IMR-90 (cell line): ENCODE measurements around the gene NXPH2. TPM values are rescaled to one million over a fixed set of nuclear protein-coding genes. Genes with fewer than 3 reads are reported as not detected.
"Not testable (repeated sequence)": the region's sequence is repeated elsewhere in the genome, so short reads cannot be mapped to it uniquely, and the experiment has no call there.

Source experiments
- ATAC-seq: fragments of 200-7000 bp; cut with Tn5 transposase; 2 replicates; pipeline ENCODE4 v1.9.1; 2020; ENCODE audit warnings: low read depth, mild to moderate bottlenecking, moderate library complexity
- BruUV-seq: library from RNA; stranded (reverse); fragments of 400-500 nt; replicated peaks from 2 replicates; lab custom pipeline; 2021; lab: Mats Ljungman, UMichigan
- CTCF ChIA-PET: fragments of 300-600 bp; formaldehyde crosslinking; extraction: SDS; loops from one replicate; lab custom pipeline; 2021; ENCODE audit warnings: antibody characterized with exemption; lab: Yijun Ruan, JAX
- POLR2A ChIA-PET: fragments of 300-600 bp; sonication (Branson Sonifier 250); formaldehyde crosslinking; loops from one replicate; lab custom pipeline; 2022; ENCODE audit warnings: antibody characterized with exemption; ENCODE audit not compliant: unreplicated experiment; lab: Charles Lee
- DNase-seq: peaks from one replicate; pipeline ENCODE4 v3.0.0; 2013
- H2AFZ ChIP-seq: replicated peaks from 2 replicates; pipeline ENCODE3; 2013; ENCODE audit warnings: low read length, mild to moderate bottlenecking; ENCODE audit not compliant: poor library complexity
- H2AK5ac ChIP-seq: 2 replicates; pipeline ENCODE4 v1.6.1; 2013; ENCODE audit warnings: low read depth, low read length, inconsistent platforms
- H2AK9ac ChIP-seq: replicated peaks from 2 replicates; pipeline ENCODE3; 2013; ENCODE audit warnings: mild to moderate bottlenecking, low read depth, low read length, moderate library complexity; ENCODE audit not compliant: poor library complexity
- H2BK120ac ChIP-seq: 2 replicates; pipeline ENCODE4 v1.6.1; 2013; ENCODE audit warnings: low read depth, low read length, inconsistent platforms
- H2BK15ac ChIP-seq: 3 replicates; pipeline ENCODE4 v1.6.1; 2013; ENCODE audit warnings: low read depth, low read length, inconsistent platforms
- H2BK20ac ChIP-seq: 2 replicates; pipeline ENCODE4 v1.6.1; 2013; ENCODE audit warnings: low read depth, mild to moderate bottlenecking, inconsistent platforms, low read length, moderate library complexity
- H2BK5ac ChIP-seq: 2 replicates; pipeline ENCODE4 v1.6.1; 2013; ENCODE audit warnings: mild to moderate bottlenecking, low read depth, low read length, inconsistent platforms; ENCODE audit not compliant: poor library complexity, severe bottlenecking
- H3K14ac ChIP-seq: replicated peaks from 2 replicates; pipeline ENCODE4 v1.6.1; 2013; ENCODE audit warnings: low read depth, low read length, inconsistent platforms
- H3K18ac ChIP-seq: 2 replicates; pipeline ENCODE4 v1.6.1; 2013; ENCODE audit warnings: low read depth, low read length, control low read depth
- H3K23ac ChIP-seq: 2 replicates; pipeline ENCODE4 v1.6.1; 2013; ENCODE audit warnings: low read depth, low read length, inconsistent platforms
- H3K27ac ChIP-seq: 2 replicates; pipeline ENCODE4 v1.5.1; 2013; ENCODE audit warnings: mild to moderate bottlenecking, control low read depth, low read length; ENCODE audit not compliant: insufficient read depth
- H3K27me3 ChIP-seq: 2 replicates; pipeline ENCODE4 v1.6.1; 2013; ENCODE audit warnings: low read length; ENCODE audit not compliant: control insufficient read depth, insufficient read depth
- H3K36me3 ChIP-seq: 2 replicates; pipeline ENCODE4 v1.6.1; 2013; ENCODE audit warnings: low read length, mixed read lengths; ENCODE audit not compliant: control insufficient read depth, insufficient read depth
- H3K4ac ChIP-seq: 2 replicates; pipeline ENCODE4 v1.6.1; 2013; ENCODE audit warnings: low read depth, low read length, inconsistent platforms
- H3K4me1 ChIP-seq: 2 replicates; pipeline ENCODE4 v1.6.1; 2013; ENCODE audit warnings: low read length, mixed read lengths; ENCODE audit not compliant: control insufficient read depth, insufficient read depth
- H3K4me2 ChIP-seq: 2 replicates; pipeline ENCODE4 v1.6.1; 2013; ENCODE audit warnings: low read depth, mild to moderate bottlenecking, control low read depth, low read length, moderate library complexity
- H3K4me3 ChIP-seq: 2 replicates; pipeline ENCODE4 v1.5.1; 2013; ENCODE audit warnings: low read depth, mild to moderate bottlenecking, control low read depth, low read length, moderate library complexity; ENCODE audit not compliant: insufficient read depth
- H3K56ac ChIP-seq: 2 replicates; pipeline ENCODE4 v1.6.1; 2013; ENCODE audit warnings: low read length, inconsistent platforms; ENCODE audit not compliant: insufficient read depth; ENCODE audit errors: extremely low read depth
- H3K79me1 ChIP-seq, 2 experiments: 2 replicates each; pipeline ENCODE4 v1.6.1; 2013; ENCODE audit warnings: low read length in 2 of 2, inconsistent platforms in 1 of 2, low read depth in 1 of 2
- H3K9ac ChIP-seq: 2 replicates; pipeline ENCODE4 v1.6.1; 2013; ENCODE audit warnings: low read depth, low read length, control low read depth
- H3K9me1 ChIP-seq: 2 replicates; pipeline ENCODE4 v1.6.1; 2013; ENCODE audit warnings: low read length, inconsistent platforms; ENCODE audit not compliant: insufficient read depth
- H3K9me3 ChIP-seq: 2 replicates; pipeline ENCODE4 v1.6.1; 2013; ENCODE audit warnings: low read length; ENCODE audit not compliant: control insufficient read depth, insufficient read depth
- H4K20me1 ChIP-seq: 2 replicates; pipeline ENCODE4 v1.6.1; 2013; ENCODE audit warnings: low read length, inconsistent platforms; ENCODE audit not compliant: insufficient read depth
- H4K5ac ChIP-seq: 2 replicates; pipeline ENCODE4 v1.6.1; 2013; ENCODE audit warnings: mild to moderate bottlenecking, low read depth, low read length, control low read depth
- H4K8ac ChIP-seq, 2 experiments: 2 replicates each; pipeline ENCODE4 v1.6.1; 2013; ENCODE audit warnings: low read depth in 2 of 2, low read length in 2 of 2, control low read depth in 1 of 2, inconsistent platforms in 1 of 2
- H4K91ac ChIP-seq: 2 replicates; pipeline ENCODE4 v1.6.1; 2013; ENCODE audit warnings: low read depth, low read length, inconsistent platforms; ENCODE audit not compliant: insufficient read depth
- BHLHE40 ChIP-seq: fragments of 150-350 bp; IDR thresholded peaks from 2 replicates; pipeline ENCODE4 v1.6.1; 2016; ENCODE audit warnings: mild to moderate bottlenecking, low read depth, low read length
- CEBPB ChIP-seq: IDR thresholded peaks from 2 replicates; pipeline ENCODE4 v1.6.1; 2012; ENCODE audit warnings: low read depth, low read length, improper control_type of control experiment
- MAZ ChIP-seq: IDR thresholded peaks from 2 replicates; pipeline ENCODE4 v1.6.1; 2012; ENCODE audit warnings: low read depth, mild to moderate bottlenecking, low read length, improper control_type of control experiment, moderate library complexity, borderline replicate concordance
- MXI1 ChIP-seq: IDR thresholded peaks from 2 replicates; pipeline ENCODE4 v1.6.1; 2012; ENCODE audit warnings: low read depth, mild to moderate bottlenecking, low read length, moderate library complexity, borderline replicate concordance
- POLR2A ChIP-seq: IDR thresholded peaks from 2 replicates; pipeline ENCODE4 v1.6.1; 2012; ENCODE audit warnings: mild to moderate bottlenecking, low read depth, low read length
- RAD21 ChIP-seq: IDR thresholded peaks from 2 replicates; pipeline ENCODE4 v1.6.1; 2012; ENCODE audit warnings: low read length, improper control_type of control experiment
- RCOR1 ChIP-seq: IDR thresholded peaks from 2 replicates; pipeline ENCODE4 v1.6.1; 2012; ENCODE audit warnings: mild to moderate bottlenecking, low read length, improper control_type of control experiment; ENCODE audit not compliant: insufficient replicate concordance
- RFX5 ChIP-seq: IDR thresholded peaks from 2 replicates; pipeline ENCODE4 v1.8.0; 2012; ENCODE audit warnings: low read depth, mild to moderate bottlenecking, low read length, moderate library complexity
- SMC3 ChIP-seq: fragments of 150-350 bp; IDR thresholded peaks from 2 replicates; pipeline ENCODE4 v1.6.1; 2016; ENCODE audit warnings: low read depth, mild to moderate bottlenecking, antibody characterized with exemption, low read length, moderate library complexity
- WGBS, 2 experiments: methylation state at CpG; one replicate each; pipeline versions ENCODE4 v1.1.5 to v1.1.7; 2013; ENCODE audit warnings: missing lambda C conversion rate in 2 of 2; ENCODE audit not compliant: insufficient read length in 1 of 2; ENCODE audit errors: extremely low coverage in 2 of 2; 5-methylcytosine and 5-hydroxymethylcytosine counted together
- dilution Hi-C: fragments of 300-500 bp; cut with HindIII; formaldehyde crosslinking; loops from one replicate; pipeline ENCODE4 v1.14.3; 2018; ENCODE audit warnings: low sequenced_read_pairs; ENCODE audit not compliant: unreplicated experiment
- in situ Hi-C: fragments of 300-500 bp; cut with MboI; formaldehyde crosslinking; loops from 3 replicates; pipeline ENCODE4 v1.14.3; 2019; ENCODE audit warnings: low sequenced_read_pairs, inconsistent platforms, mixed read lengths
- intact Hi-C: fragments of 100-400 bp; cut with micrococcal nuclease; formaldehyde crosslinking; loops from 2 replicates; pipeline ENCODE4 v1.10.0; 2022
- polyA plus RNA-seq, 3 experiments: library from polyadenylated mRNA; depleted of rRNA; stranded (reverse); fragments of >200 nt; gene quantifications; 2 replicates each; pipeline ENCODE4 v1.2.3, GENCODE V29; 2012; ENCODE audit warnings: low replicate concordance in 1 of 3
- total RNA-seq: library from RNA; depleted of rRNA; stranded (reverse); fragments of >200 nt; gene quantifications from 2 replicates; pipeline ENCODE4 v1.2.3, GENCODE V29; 2012
- TF ChIP-seq, protein P1 (sequence below): fragments of 150-350 bp; IDR thresholded peaks from 2 replicates; pipeline ENCODE4 v1.6.1; 2017; ENCODE audit warnings: mild to moderate bottlenecking, antibody characterized with exemption, low read length, low read depth

NXPH2 gene
- total and polyA plus RNA-seq, 2 of the 4 experiments (the other 2 are of a cell fraction), result not detected

DNA sequence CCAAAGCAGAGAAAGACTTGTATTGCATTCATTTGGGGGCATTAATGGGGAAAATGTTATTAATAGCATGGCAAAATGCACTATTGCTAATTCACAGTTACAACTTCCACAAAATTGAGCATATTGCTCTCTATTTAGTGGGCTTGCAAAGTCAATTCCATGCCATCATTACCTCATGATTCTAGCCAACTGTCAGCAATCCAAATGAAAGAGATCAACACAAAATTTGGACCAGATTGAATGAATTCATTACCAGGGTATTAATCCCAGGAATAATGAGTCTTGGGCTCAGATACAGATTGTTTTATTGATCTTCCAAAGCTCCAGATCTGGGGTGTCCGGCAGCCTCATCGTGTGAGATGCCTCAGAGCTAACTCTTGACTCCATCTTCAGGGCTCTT is 38.3 kb downstream of the NXPH2 start:
- no peak for DNase-seq
- no TSS peak for BruUV-seq
- Histone ChIP-seq H3K27ac (no peak overlapping the region), H2AK5ac (no peak overlapping the region), H3K79me1 (no peaks in the 10 kb centered on the region), H3K9me1 (no peaks in the 10 kb centered on the region), H2AFZ (no peak overlapping the region), H3K14ac (no peak overlapping the region), H2BK15ac (no peak overlapping the region), H2AK9ac (no peak overlapping the region), H4K8ac (no peak overlapping the region), H2BK5ac (no peak overlapping the region), H3K9ac (no peak overlapping the region), H3K4me2 (no peak overlapping the region), H3K27me3 (no peaks in the 10 kb centered on the region), H3K36me3 (no peaks in the 10 kb centered on the region), H4K5ac (no peak overlapping the region), H3K4ac (no peak overlapping the region), H4K91ac (no peak overlapping the region), H4K20me1 (no peaks in the 10 kb centered on the region), H3K9me3 (no peaks in the 10 kb centered on the region), H3K56ac (no peak overlapping the region), H3K18ac (no peak overlapping the region), H2BK120ac (no peak overlapping the region), H3K23ac (no peak overlapping the region), H2BK20ac (no peak overlapping the region), H3K4me3 (no peak overlapping the region), H3K4me1 (no peaks in the 10 kb centered on the region)
- TF ChIP-seq MAZ (no peak), RCOR1 (no peak), RAD21 (no peak), RFX5 (no peak), SMC3 (no peak), CEBPB (no peak), BHLHE40 (no peak), MXI1 (no peak), POLR2A (no peak)
- TF ChIP-seq, protein P1, sequence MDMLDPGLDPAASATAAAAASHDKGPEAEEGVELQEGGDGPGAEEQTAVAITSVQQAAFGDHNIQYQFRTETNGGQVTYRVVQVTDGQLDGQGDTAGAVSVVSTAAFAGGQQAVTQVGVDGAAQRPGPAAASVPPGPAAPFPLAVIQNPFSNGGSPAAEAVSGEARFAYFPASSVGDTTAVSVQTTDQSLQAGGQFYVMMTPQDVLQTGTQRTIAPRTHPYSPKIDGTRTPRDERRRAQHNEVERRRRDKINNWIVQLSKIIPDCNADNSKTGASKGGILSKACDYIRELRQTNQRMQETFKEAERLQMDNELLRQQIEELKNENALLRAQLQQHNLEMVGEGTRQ, result no peak
- ChIA-PET CTCF (no interaction called here), POLR2A (no interaction called here)
- no CpG with 5 or more reads among the region's 2 CpGs for WGBS, 2 experiments
- ATAC-seq, result no peak
- intact Hi-C loops, result no loop called here
- in situ Hi-C loops, result no loop called here
- dilution Hi-C loops, result no loop called here

DNA sequence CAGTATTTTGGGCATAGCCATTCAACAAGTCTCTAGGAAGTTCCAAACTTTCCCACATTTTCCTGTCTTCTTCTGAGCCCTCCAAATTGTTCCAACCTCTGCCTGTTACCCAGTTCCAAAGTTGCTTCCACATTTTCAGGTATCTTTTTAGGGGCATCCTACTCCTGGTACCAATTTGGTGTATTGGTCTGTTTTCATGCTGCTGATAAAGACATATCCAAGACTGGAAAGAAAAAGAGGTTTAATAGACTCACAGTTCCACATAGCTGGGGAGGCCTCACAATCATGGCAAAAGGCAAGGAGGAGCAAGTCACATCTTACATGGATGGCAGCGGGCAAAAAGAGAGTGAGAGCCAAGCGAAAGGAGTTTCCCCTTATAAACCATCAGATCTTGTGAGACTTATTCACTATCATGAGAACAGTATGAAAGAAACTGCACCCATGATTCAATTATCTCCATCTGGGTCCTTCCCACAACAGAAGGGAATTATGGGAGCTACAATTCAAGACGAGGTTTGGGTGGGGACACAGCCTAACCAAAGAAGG is 43.1 kb downstream of the NXPH2 start:
- POLR2A ChIA-PET, result not testable (repeated sequence)

More for the DNA sequence above, 43.1 kb downstream of the NXPH2 start:
- intact Hi-C loops, dilution Hi-C loops, CTCF ChIA-PET, DNase-seq, H2AK5ac ChIP-seq, H3K9me3 ChIP-seq, H3K4me3 ChIP-seq, H3K4ac ChIP-seq, H3K27me3 ChIP-seq, H3K27ac ChIP-seq, H3K4me1 ChIP-seq, ATAC-seq, H3K56ac ChIP-seq, H2BK20ac ChIP-seq, in situ Hi-C loops, H4K5ac ChIP-seq, H2BK120ac ChIP-seq, H3K18ac ChIP-seq, H3K79me1 ChIP-seq, H3K4me2 ChIP-seq, H3K14ac ChIP-seq, H3K23ac ChIP-seq, H4K91ac ChIP-seq, H2AFZ ChIP-seq, H3K9me1 ChIP-seq, H2BK15ac ChIP-seq, H3K9ac ChIP-seq, H2AK9ac ChIP-seq, H2BK5ac ChIP-seq, H4K8ac ChIP-seq, H4K20me1 ChIP-seq, H3K36me3 ChIP-seq, BruUV-seq: not testable (repeated sequence)
- WGBS, 2 experiments, result no CpG with 5 or more reads among the region's 3 CpGs
